Karpas-422 (cell line): ENCODE results near the gene ZNF784. TPM values are rescaled to one million over a fixed set of nuclear protein-coding genes. Genes with fewer than 3 reads are reported as not detected.
A peak's percentile ranks its signal among the peaks of the same experiment; 100 is the strongest.

ENCODE experiments used
- DNase-seq: peaks from one replicate; pipeline ENCODE4 v3.0.0-alpha.2; 2015
- H2AFZ ChIP-seq: fragments of 200-600 bp; sonication (generic); 2 replicates; pipeline ENCODE4 v1.6.1; 2014; ENCODE audit warnings: antibody characterized with exemption, low read length, mixed read lengths
- H3K27ac ChIP-seq: fragments of 200-600 bp; sonication (generic); 2 replicates; pipeline ENCODE4 v1.5.1; 2014; ENCODE audit warnings: mild to moderate bottlenecking, low read length, moderate library complexity
- H3K27me3 ChIP-seq: fragments of 200-600 bp; sonication (generic); 2 replicates; pipeline ENCODE4 v1.6.1; 2014; ENCODE audit warnings: low read length, mixed read lengths
- H3K36me3 ChIP-seq: fragments of 200-600 bp; sonication (generic); 2 replicates; pipeline ENCODE4 v1.6.1; 2014; ENCODE audit warnings: low read length, mixed read lengths; ENCODE audit not compliant: insufficient read depth
- H3K4me1 ChIP-seq: fragments of 200-600 bp; sonication (generic); 2 replicates; pipeline ENCODE4 v1.6.1; 2014; ENCODE audit warnings: mild to moderate bottlenecking, low read length, mixed read lengths
- H3K4me2 ChIP-seq: fragments of 200-600 bp; sonication (generic); 2 replicates; pipeline ENCODE4 v1.6.1; 2014; ENCODE audit warnings: low read length, low read depth, mild to moderate bottlenecking; ENCODE audit not compliant: poor library complexity, severe bottlenecking
- H3K4me3 ChIP-seq: fragments of 200-600 bp; sonication (generic); 2 replicates; pipeline ENCODE4 v1.5.1; 2014; ENCODE audit warnings: mild to moderate bottlenecking, antibody characterized with exemption, low read length, mixed read lengths
- H3K79me2 ChIP-seq: fragments of 200-600 bp; sonication (generic); 2 replicates; pipeline ENCODE4 v1.6.1; 2014; ENCODE audit warnings: mild to moderate bottlenecking, low read length, mixed read lengths
- H3K9ac ChIP-seq: fragments of 200-600 bp; sonication (generic); 2 replicates; pipeline ENCODE4 v1.6.0; 2014; ENCODE audit warnings: low read length
- H3K9me2 ChIP-seq: fragments of 200-600 bp; sonication (generic), shearing (Covaris generic); replicated peaks from 2 replicates; pipeline ENCODE4 v1.6.0; 2014; ENCODE audit warnings: mild to moderate bottlenecking, low read length, moderate library complexity; ENCODE audit not compliant: insufficient read depth
- H3K9me3 ChIP-seq: fragments of 300-700, 200-600 bp; sonication (generic); 2 replicates; pipeline ENCODE4 v1.6.1; 2014; ENCODE audit warnings: low read length, mixed read lengths
- H4K20me1 ChIP-seq: fragments of 200-600 bp; sonication (generic); 2 replicates; pipeline ENCODE4 v1.6.1; 2014; ENCODE audit warnings: mild to moderate bottlenecking, antibody characterized with exemption, low read length, low read depth; ENCODE audit not compliant: insufficient read depth
- total RNA-seq: library from RNA; depleted of rRNA; stranded (reverse); fragments of >200 nt; shearing (Covaris generic); gene quantifications from 2 replicates; pipeline ENCODE4 v1.2.3, GENCODE V29; 2014; ENCODE audit warnings: low replicate concordance

Gene ZNF784
- total RNA-seq, 1 experiment from 2014 or later = 2.8 TPM

DNA sequence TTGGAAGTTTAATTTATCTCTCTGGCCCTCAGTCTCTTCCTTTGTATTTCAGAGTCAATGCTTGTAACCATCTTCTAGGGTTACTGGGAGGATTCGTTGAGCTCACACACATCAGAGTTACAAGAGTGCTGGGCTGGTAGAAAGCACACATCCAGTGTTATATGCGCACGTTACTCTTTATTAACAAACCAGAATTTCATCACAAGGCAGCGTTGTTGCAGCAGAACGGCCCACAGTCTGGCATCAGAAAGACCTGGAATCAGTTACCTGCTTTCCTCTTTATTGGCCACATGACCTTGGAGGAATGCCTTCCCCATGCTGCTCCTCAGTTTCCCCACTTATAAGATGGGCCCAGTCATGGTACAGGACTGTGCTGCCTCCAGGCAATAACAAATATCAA is 15.0 kb downstream of the ZNF784 start:
- Histone ChIP-seq H3K27me3 (no peaks in the 10 kb centered on the region), H3K79me2 (peaks cover 73% of the 10 kb centered on the region), H3K27ac (no peak overlapping the region), H3K4me1 (peaks cover 25% of the 10 kb centered on the region), H4K20me1 (peaks cover 18% of the 10 kb centered on the region), H3K9me2 (no peaks in the 10 kb centered on the region), H3K4me3 (no peak overlapping the region), H3K9ac (no peak overlapping the region), H3K4me2 (no peak overlapping the region), H2AFZ (no peak overlapping the region), H3K36me3 (peaks cover 24% of the 10 kb centered on the region), H3K9me3 (no peaks in the 10 kb centered on the region)
- no peak for DNase-seq

GRCh38 chr19:55606817-55607216 is 17.5 kb downstream of the ZNF784 start:
- peak overlapping the region; percentile 89 for H3K9ac ChIP-seq
- H4K20me1 ChIP-seq = peaks cover 13% of the 10 kb centered on the region
- peak overlapping the region; percentile 75 for H3K4me3 ChIP-seq
- H3K36me3 ChIP-seq = peaks cover 24% of the 10 kb centered on the region
- no peak overlapping the region for H2AFZ ChIP-seq
- no peaks in the 10 kb centered on the region for H3K9me3 ChIP-seq
- H3K79me2 ChIP-seq = peaks cover 60% of the 10 kb centered on the region
- H3K4me1 ChIP-seq = peaks cover 25% of the 10 kb centered on the region
- no peak overlapping the region for H3K27ac ChIP-seq
- DNase-seq = no peak
- no peaks in the 10 kb centered on the region for H3K9me2 ChIP-seq
- H3K4me2 ChIP-seq = peak overlapping the region; percentile 75
- H3K27me3 ChIP-seq = no peaks in the 10 kb centered on the region

DNA sequence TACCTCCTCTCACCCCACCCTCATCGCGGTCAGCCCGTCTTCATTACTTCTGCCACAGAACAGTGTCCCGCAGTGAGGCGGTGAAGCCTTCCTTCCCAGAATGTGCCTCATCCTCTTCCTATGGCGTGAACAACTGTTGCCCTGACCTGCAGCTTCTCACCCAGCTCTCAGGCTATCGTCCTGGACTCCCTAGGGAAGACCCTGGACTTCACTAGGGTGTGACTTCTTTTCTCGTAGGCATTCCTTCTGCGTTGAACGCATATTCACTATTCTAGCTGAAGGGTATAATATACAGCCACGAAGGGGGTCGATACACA is 17.9 kb downstream of the ZNF784 start:
- H3K4me1 ChIP-seq = peaks cover 21% of the 10 kb centered on the region
- H3K36me3 ChIP-seq = peaks cover 24% of the 10 kb centered on the region
- peak overlapping the region; percentile 89 for H3K9ac ChIP-seq
- H3K4me2 ChIP-seq = peak overlapping the region; percentile 75
- H3K9me3 ChIP-seq = no peaks in the 10 kb centered on the region
- H3K27me3 ChIP-seq = no peaks in the 10 kb centered on the region
- H3K79me2 ChIP-seq = peaks cover 56% of the 10 kb centered on the region
- peaks cover 13% of the 10 kb centered on the region for H4K20me1 ChIP-seq
- no peaks in the 10 kb centered on the region for H3K9me2 ChIP-seq
- no peak overlapping the region for H2AFZ ChIP-seq
- H3K27ac ChIP-seq = peak overlapping the region; percentile 87; the same call in 1 of the 2 replicates
- no peak for DNase-seq
- peak overlapping the region; percentile 75 for H3K4me3 ChIP-seq

DNA sequence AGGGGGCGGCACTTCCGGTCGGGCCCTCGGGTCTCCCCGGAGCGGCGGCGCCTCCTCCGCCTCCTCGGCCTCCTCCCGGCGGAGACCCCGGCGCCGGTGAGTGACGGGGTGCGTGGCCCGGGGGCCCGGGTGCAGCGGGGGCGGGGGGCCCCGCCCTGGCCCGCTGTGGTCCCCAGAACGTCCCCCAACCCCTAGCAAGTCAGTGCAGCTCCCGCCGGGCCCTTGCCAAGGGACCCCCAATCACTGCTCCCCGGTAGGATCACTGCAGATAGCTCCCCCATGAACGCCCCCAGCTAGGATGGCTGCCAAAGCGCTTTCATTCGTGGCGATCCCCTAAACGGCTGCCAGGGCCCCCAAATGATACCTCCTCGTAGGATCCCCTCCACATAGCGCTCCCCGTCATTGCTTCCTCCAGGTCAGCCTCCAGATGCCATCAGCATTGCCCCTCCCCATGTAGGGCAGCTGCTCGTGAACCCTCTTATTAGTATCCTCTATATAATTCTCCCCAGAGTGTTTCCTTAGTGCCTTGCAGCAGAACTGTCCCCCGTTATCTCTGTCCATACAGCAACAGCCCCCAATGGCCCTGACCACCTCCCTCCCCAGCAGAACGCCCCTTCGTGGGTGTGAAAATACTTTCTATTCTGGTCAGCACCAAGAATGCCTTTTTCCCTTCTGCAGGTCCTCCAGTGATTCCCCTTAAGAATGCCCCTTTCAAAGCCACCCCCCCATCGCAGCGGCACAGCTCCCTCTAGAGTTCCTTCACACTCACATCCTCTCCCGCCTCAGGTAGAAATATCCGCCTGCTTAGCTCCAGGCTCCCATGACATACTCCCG is 18.5 kb downstream of the ZNF784 start, which contains the start of gene ZNF865:
Gene ZNF865 (plus strand): TSS at position 11 of the 834 bp plus-strand sequence. CDS start 7,972 bp downstream, outside the sequence.
- Histone ChIP-seq H3K27ac (peak within 1 kb of the TSS; percentile 87), H3K9me2 (no peaks in the 10 kb centered on the region), H3K9ac (peak within 1 kb of the TSS; percentile 89), H3K27me3 (no peaks in the 10 kb centered on the region), H4K20me1 (peaks cover 11% of the 10 kb centered on the region), H3K79me2 (peaks cover 50% of the 10 kb centered on the region), H3K4me2 (peak within 1 kb of the TSS; percentile 75), H3K9me3 (no peaks in the 10 kb centered on the region), H3K36me3 (peaks cover 24% of the 10 kb centered on the region), H3K4me3 (peak within 1 kb of the TSS; percentile 75), H2AFZ (peak within 1 kb of the TSS; percentile 30; the same call in 1 of the 2 replicates), H3K4me1 (peaks cover 23% of the 10 kb centered on the region)
- peak; percentile 92 for DNase-seq

GRCh38 chr19:55605207-55605636 is 19.1 kb downstream of the ZNF784 start:
- no peak overlapping the region for H2AFZ ChIP-seq
- H4K20me1 ChIP-seq = peaks cover 6% of the 10 kb centered on the region
- H3K9me3 ChIP-seq = no peaks in the 10 kb centered on the region
- H3K27ac ChIP-seq = peak overlapping the region; percentile 87
- H3K36me3 ChIP-seq = peaks cover 24% of the 10 kb centered on the region
- H3K79me2 ChIP-seq = peaks cover 44% of the 10 kb centered on the region
- H3K4me3 ChIP-seq = peak overlapping the region; percentile 75
- no peaks in the 10 kb centered on the region for H3K9me2 ChIP-seq
- H3K4me1 ChIP-seq = peaks cover 28% of the 10 kb centered on the region
- H3K9ac ChIP-seq = peak overlapping the region; percentile 89
- DNase-seq = peak; percentile 100
- no peaks in the 10 kb centered on the region for H3K27me3 ChIP-seq
- peak overlapping the region; percentile 75 for H3K4me2 ChIP-seq

- Histone ChIP-seq H3K4me1 (peaks cover 28% of the 10 kb centered on the region), H3K4me2 (no peak overlapping the region), H3K4me3 (no peak overlapping the region; the same call in 1 of the 2 replicates), H3K9ac (no peak overlapping the region), H2AFZ (no peak overlapping the region), H4K20me1 (no peaks in the 10 kb centered on the region; the same call in 1 of the 2 replicates), H3K36me3 (peaks cover 11% of the 10 kb centered on the region), H3K27me3 (no peaks in the 10 kb centered on the region), H3K9me2 (no peaks in the 10 kb centered on the region), H3K27ac (no peak overlapping the region), H3K79me2 (peaks cover 30% of the 10 kb centered on the region), H3K9me3 (no peaks in the 10 kb centered on the region)
- DNase-seq = no peak
These were observed 20.6 kb downstream of the ZNF784 start for GRCh38 chr19:55603581-55604292.

GRCh38 chr19:55603115-55603514 is 21.3 kb downstream of the ZNF784 start:
- Histone ChIP-seq H3K36me3 (peaks cover 7% of the 10 kb centered on the region; the same call in 1 of the 2 replicates), H3K4me1 (peaks cover 34% of the 10 kb centered on the region), H3K27me3 (no peaks in the 10 kb centered on the region), H3K9me2 (no peaks in the 10 kb centered on the region), H3K4me2 (no peak overlapping the region), H3K27ac (no peak overlapping the region), H2AFZ (no peak overlapping the region), H3K4me3 (no peak overlapping the region), H3K79me2 (peaks cover 31% of the 10 kb centered on the region), H3K9ac (no peak overlapping the region), H3K9me3 (no peaks in the 10 kb centered on the region), H4K20me1 (no peaks in the 10 kb centered on the region; the same call in 1 of the 2 replicates)
- no peak for DNase-seq
